Fibroblast of lung (primary cell): Measurements from ENCODE around the gene AVPI1. TPM values are rescaled to one million over a fixed set of nuclear protein-coding genes. Genes with fewer than 3 reads are reported as not detected.

Source experiments
- DNase-seq, 2 donors: peaks; one replicate each; pipeline versions ENCODE4 v3.0.0 to v3.0.0-alpha.2; 2010; ENCODE audit warnings: low read depth in 2 of 2
- H2AFZ ChIP-seq: 2 replicates; pipeline ENCODE4 v1.5.1; 2012; ENCODE audit warnings: low read length, control low read depth, inconsistent platforms
- H3K27ac ChIP-seq: 2 replicates; pipeline ENCODE4 v1.5.1; 2011; ENCODE audit warnings: low read length, control low read depth; ENCODE audit not compliant: insufficient read depth
- H3K27me3 ChIP-seq: 2 replicates; pipeline ENCODE4 v1.5.1; 2011; ENCODE audit warnings: mild to moderate bottlenecking, low read length; ENCODE audit not compliant: control insufficient read depth, insufficient read depth
- H3K36me3 ChIP-seq: 2 replicates; pipeline ENCODE4 v1.5.1; 2011; ENCODE audit warnings: low read length; ENCODE audit not compliant: control insufficient read depth, insufficient read depth
- H3K4me1 ChIP-seq: 2 replicates; pipeline ENCODE4 v1.5.1; 2011; ENCODE audit warnings: low read length; ENCODE audit not compliant: control insufficient read depth, insufficient read depth; ENCODE audit errors: extremely low read depth
- H3K4me2 ChIP-seq: 2 replicates; pipeline ENCODE4 v1.5.1; 2011; ENCODE audit warnings: low read length, control low read depth; ENCODE audit not compliant: insufficient read depth; ENCODE audit errors: extremely low read depth
- H3K4me3 ChIP-seq, 4 experiments: fragments of 200-600 bp in 1 of 4; sonication (generic) in 1 of 4; replicated peaks in 1 of 4; 2 replicates each; pipeline ENCODE4 v1.5.1; 2011 to 2016; ENCODE audit warnings: low read length in 4 of 4, low read depth in 3 of 4, mild to moderate bottlenecking in 3 of 4, control low read depth in 2 of 4, inconsistent platforms in 1 of 4, mixed read lengths in 1 of 4; ENCODE audit not compliant: insufficient read depth in 1 of 4; ENCODE audit errors: control extremely low read depth in 1 of 4
- H3K79me2 ChIP-seq: 2 replicates; pipeline ENCODE4 v1.5.1; 2012; ENCODE audit warnings: mild to moderate bottlenecking, low read length, inconsistent platforms; ENCODE audit not compliant: control insufficient read depth, insufficient read depth
- H3K9ac ChIP-seq: 2 replicates; pipeline ENCODE4 v1.5.1; 2011; ENCODE audit warnings: mild to moderate bottlenecking, low read length, control low read depth; ENCODE audit not compliant: insufficient read depth
- H3K9me3 ChIP-seq: 2 replicates; pipeline ENCODE4 v1.5.1; 2012; ENCODE audit warnings: low read depth, low read length; ENCODE audit not compliant: control insufficient read depth, insufficient read depth
- H4K20me1 ChIP-seq: 2 replicates; pipeline ENCODE4 v1.5.1; 2011; ENCODE audit warnings: low read length; ENCODE audit not compliant: control insufficient read depth, insufficient read depth; ENCODE audit errors: extremely low read depth
- EZH2 ChIP-seq: IDR thresholded peaks from 2 replicates; pipeline ENCODE4 v1.5.1; 2012; ENCODE audit warnings: low read length, control low read depth, mild to moderate bottlenecking; ENCODE audit errors: missing control alignments
- polyA plus RNA-seq, 2 donors: library from polyadenylated mRNA; depleted of rRNA in 1 of 2; stranded (reverse) in 1 of 2; unstranded in 1 of 2; fragments of >200 nt; gene quantifications; 2 replicates each; pipeline ENCODE4 v1.2.1, GENCODE V29; 2011 to 2012; ENCODE audit warnings: missing spikeins in 1 of 2
- total RNA-seq: library from RNA; depleted of rRNA; stranded (reverse); fragments of >200 nt; gene quantifications from 2 replicates; pipeline ENCODE4 v1.2.1, GENCODE V29; 2014
- TF ChIP-seq, protein P1 (sequence below), 2 donors: IDR thresholded peaks in 1 of 2; conservative IDR thresholded peaks in 1 of 2; 1 replicate in 1 of 2; 2 replicates in 1 of 2; pipeline ENCODE4 v1.5.1; 2011 to 2012; ENCODE audit warnings: low read length in 2 of 2, control low read depth in 1 of 2, inconsistent platforms in 1 of 2, low read depth in 1 of 2, mild to moderate bottlenecking in 1 of 2

AVPI1 gene
- total and polyA plus RNA-seq, 2 donors (not counting 1 experiment from before 2014, with no cell fraction given): 14.3 to 77.5 TPM

DNA sequence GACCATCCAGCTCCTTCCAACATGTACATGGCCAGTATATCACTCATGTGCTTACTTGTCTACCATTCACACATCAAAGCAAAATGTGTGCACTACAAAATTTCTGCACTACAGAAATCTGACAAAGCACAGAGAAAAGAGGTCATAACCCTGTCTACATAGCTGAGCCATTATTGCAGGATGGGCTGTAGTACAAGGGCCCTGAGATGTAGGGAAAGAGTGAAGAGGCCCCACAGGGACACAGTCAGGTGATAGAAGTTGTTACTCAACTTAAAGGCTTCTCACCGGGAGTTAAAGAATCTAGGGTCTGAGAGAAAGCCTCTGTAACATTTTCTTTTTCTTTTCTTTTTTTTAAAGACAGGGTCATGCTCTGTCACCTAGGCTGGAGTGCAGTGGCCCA, 17.5 kb downstream of the AVPI1 start:
- H3K4me1 ChIP-seq: no peaks in the 10 kb centered on the region
- TF ChIP-seq, protein P1, sequence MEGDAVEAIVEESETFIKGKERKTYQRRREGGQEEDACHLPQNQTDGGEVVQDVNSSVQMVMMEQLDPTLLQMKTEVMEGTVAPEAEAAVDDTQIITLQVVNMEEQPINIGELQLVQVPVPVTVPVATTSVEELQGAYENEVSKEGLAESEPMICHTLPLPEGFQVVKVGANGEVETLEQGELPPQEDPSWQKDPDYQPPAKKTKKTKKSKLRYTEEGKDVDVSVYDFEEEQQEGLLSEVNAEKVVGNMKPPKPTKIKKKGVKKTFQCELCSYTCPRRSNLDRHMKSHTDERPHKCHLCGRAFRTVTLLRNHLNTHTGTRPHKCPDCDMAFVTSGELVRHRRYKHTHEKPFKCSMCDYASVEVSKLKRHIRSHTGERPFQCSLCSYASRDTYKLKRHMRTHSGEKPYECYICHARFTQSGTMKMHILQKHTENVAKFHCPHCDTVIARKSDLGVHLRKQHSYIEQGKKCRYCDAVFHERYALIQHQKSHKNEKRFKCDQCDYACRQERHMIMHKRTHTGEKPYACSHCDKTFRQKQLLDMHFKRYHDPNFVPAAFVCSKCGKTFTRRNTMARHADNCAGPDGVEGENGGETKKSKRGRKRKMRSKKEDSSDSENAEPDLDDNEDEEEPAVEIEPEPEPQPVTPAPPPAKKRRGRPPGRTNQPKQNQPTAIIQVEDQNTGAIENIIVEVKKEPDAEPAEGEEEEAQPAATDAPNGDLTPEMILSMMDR (conservative IDR thresholded peaks at IDR 0.05 in 1 of 2, IDR thresholded peaks at IDR 0.05 in 1 of 2; ENCODE audit: low read depth in 1 of 2, low read length in 2 of 2): no peak
- TF ChIP-seq EZH2: no peak
- H4K20me1 ChIP-seq: no peaks in the 10 kb centered on the region
- H3K79me2 ChIP-seq: no peaks in the 10 kb centered on the region
- H3K27ac ChIP-seq: no peak overlapping the region
- no peak for DNase-seq
- H3K9ac ChIP-seq: no peak overlapping the region
- no peaks in the 10 kb centered on the region for H3K27me3 ChIP-seq
- no peak overlapping the region for H3K4me3 ChIP-seq
- H2AFZ ChIP-seq: no peak overlapping the region
- H3K9me3 ChIP-seq: no peaks in the 10 kb centered on the region
- H3K4me2 ChIP-seq: no peak overlapping the region
- peaks cover 13% of the 10 kb centered on the region for H3K36me3 ChIP-seq

- TF ChIP-seq, protein P1 (conservative IDR thresholded peaks at IDR 0.05 in 1 of 2, IDR thresholded peaks at IDR 0.05 in 1 of 2; ENCODE audit: low read depth in 1 of 2, low read length in 2 of 2): no peak
- no peak for TF ChIP-seq EZH2
- no peaks in the 10 kb centered on the region for H3K4me1 ChIP-seq
- H3K9me3 ChIP-seq: no peaks in the 10 kb centered on the region
- no peak overlapping the region for H3K4me2 ChIP-seq
- no peaks in the 10 kb centered on the region for H3K27me3 ChIP-seq
- no peaks in the 10 kb centered on the region for H3K79me2 ChIP-seq
- H3K36me3 ChIP-seq: peaks cover 13% of the 10 kb centered on the region
- H3K27ac ChIP-seq: no peak overlapping the region
- no peak overlapping the region for H3K4me3 ChIP-seq
- DNase-seq: no peak
- H3K9ac ChIP-seq: no peak overlapping the region
- no peak overlapping the region for H2AFZ ChIP-seq
- H4K20me1 ChIP-seq: no peaks in the 10 kb centered on the region
These were observed 19.6 kb downstream of the AVPI1 start for GRCh38 chr10:97667463-97667862.

GRCh38 chr10:97666992-97667391, 20.0 kb downstream of the AVPI1 start:
- Histone ChIP-seq H3K79me2 (no peaks in the 10 kb centered on the region), H3K27me3 (no peaks in the 10 kb centered on the region), H3K9me3 (no peaks in the 10 kb centered on the region), H3K9ac (no peak overlapping the region), H3K4me3 (no peak overlapping the region), H3K4me2 (no peak overlapping the region), H3K4me1 (no peaks in the 10 kb centered on the region), H3K36me3 (peaks cover 13% of the 10 kb centered on the region), H4K20me1 (no peaks in the 10 kb centered on the region), H3K27ac (no peak overlapping the region), H2AFZ (no peak overlapping the region)
- DNase-seq: no peak
- TF ChIP-seq EZH2: no peak
- TF ChIP-seq, protein P1 (conservative IDR thresholded peaks at IDR 0.05 in 1 of 2, IDR thresholded peaks at IDR 0.05 in 1 of 2; ENCODE audit: low read depth in 1 of 2, low read length in 2 of 2): no peak
